ENCODE measurements around the gene PYM1.
"Not testable (repeated sequence)": the region's sequence is repeated elsewhere in the genome, so short reads cannot be mapped to it uniquely, and the experiment has no call there.

Gene PYM1

GRCh38 chr12:55908726-55909512, 18.8 kb downstream of the PYM1 start:
- no peak for DNase-seq

DNA sequence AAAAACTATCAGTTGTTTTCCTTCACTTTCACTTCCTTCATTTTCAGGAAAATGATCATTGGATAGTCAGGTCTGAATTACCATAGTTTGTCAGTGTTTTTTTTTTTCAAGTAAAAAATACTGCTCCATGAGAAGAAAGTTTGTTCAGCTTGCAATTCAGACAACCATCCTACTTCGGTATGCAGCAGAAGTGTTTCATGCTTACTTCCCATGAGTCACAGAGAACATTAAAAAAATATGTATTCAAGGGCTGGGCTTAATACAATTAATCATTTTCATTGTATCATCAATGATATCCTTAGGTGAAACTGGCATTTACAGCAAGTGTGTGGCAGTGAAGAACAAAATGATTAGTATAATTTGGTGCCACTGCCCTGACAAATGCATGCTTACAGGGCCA, 21.6 kb downstream of the PYM1 start:
- no peak for DNase-seq

- DNase-seq, result no peak
Observed at GRCh38 chr12:55901881-55902490, 25.7 kb downstream of the PYM1 start.

- DNase-seq, result no peak
Observed at GRCh38 chr12:55899082-55899481, 28.6 kb downstream of the PYM1 start.

DNA sequence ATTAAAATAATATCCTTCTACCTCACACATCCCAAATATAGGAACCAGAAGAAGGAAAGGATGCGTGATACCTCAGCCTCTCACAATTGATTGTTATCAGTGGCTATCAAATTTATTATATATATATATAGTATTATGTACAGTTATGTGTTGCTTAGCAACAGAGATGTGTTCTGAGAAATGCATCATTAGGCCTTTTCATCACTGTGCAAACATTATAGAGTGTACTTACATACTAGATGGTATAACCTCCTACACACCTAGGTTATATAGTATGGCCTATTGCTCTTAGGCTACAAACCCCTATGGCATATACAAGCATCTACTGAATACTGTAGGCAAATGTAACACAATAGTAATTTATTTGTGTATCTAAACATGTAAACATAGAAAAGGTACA, 34.0 kb downstream of the PYM1 start:
- no peak for DNase-seq

- DNase-seq, result no peak
Observed at GRCh38 chr12:55891310-55891709, 36.4 kb downstream of the PYM1 start.

GRCh38 chr12:55885113-55885512, 42.6 kb downstream of the PYM1 start:
- no peak for DNase-seq

DNA sequence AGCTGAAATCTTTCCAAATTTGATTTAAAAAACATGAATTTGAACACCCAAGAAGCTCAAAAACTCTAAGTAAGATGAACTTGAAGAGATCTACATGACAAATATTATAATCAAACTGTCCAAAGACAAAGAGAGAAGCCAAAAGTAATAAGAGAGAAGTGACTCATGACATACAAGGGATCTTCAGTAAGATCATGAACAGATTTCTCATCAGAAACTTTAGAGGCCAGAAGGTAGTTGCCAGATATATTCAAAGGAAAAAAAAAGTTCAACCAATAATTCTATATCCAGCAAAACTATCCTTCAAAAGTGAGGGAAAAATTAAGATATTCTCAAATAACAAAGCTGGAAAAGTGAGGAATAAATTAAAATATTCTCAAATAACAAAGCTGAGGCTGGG, 49.9 kb downstream of the PYM1 start:
- DNase-seq, result no peak

- no peak for DNase-seq
Observed at GRCh38 chr12:55875704-55876467, 51.8 kb downstream of the PYM1 start.

GRCh38 chr12:55874443-55874842, 53.3 kb downstream of the PYM1 start:
- no peak for DNase-seq

GRCh38 chr12:55866454-55867004, 61.2 kb downstream of the PYM1 start:
- DNase-seq, result not testable (repeated sequence)

- no peak for DNase-seq
Observed at GRCh38 chr12:55865327-55865726, 62.4 kb downstream of the PYM1 start.

GRCh38 chr12:55862931-55863330, 64.8 kb downstream of the PYM1 start:
- not testable (repeated sequence) for DNase-seq

- DNase-seq, result no peak
Observed at GRCh38 chr12:55862286-55862685, 65.4 kb downstream of the PYM1 start.

GRCh38 chr12:55861871-55862270, 65.8 kb downstream of the PYM1 start:
- DNase-seq, result no peak

- DNase-seq, result no peak
Observed at GRCh38 chr12:55861396-55861795, 66.3 kb downstream of the PYM1 start.

DNA sequence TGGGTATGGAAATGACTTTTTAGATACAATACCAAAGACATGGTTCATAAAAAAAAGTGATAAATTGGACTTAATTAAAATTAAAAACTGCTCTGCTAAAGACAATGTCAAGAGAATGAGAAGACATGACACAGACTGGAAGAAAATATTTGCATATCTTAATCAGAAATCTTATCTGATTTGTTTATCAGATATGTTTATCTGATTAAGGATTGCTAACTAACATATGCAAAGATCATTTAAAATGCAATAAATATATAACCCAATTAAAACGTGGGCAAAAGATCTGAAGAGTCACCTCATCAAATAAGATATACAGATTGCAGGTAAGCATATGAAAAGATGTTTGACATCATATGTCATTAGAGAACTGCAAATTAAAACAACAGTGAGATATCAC, 75.0 kb downstream of the PYM1 start:
- DNase-seq, result no peak

Measured in NCI-H446 treated with DMSO at 0.1 percent for 48 hours (cell line).